GM12892 (cell line): ENCODE results near the gene TMPRSS5.

Source experiments
- POLR2A ChIP-seq: IDR thresholded peaks from 2 replicates; pipeline ENCODE4 v1.6.1; 2011; ENCODE audit warnings: low read depth, low read length, control low read depth
- POLR2AphosphoS5 ChIP-seq: IDR thresholded peaks from 2 replicates; pipeline ENCODE4 v1.6.1; 2011; ENCODE audit warnings: low read depth, low read length, control low read depth
- TAF1 ChIP-seq: IDR thresholded peaks from 2 replicates; pipeline ENCODE4 v1.6.1; 2011; ENCODE audit warnings: low read depth, mild to moderate bottlenecking, control low read depth, low read length, borderline replicate concordance

DNA sequence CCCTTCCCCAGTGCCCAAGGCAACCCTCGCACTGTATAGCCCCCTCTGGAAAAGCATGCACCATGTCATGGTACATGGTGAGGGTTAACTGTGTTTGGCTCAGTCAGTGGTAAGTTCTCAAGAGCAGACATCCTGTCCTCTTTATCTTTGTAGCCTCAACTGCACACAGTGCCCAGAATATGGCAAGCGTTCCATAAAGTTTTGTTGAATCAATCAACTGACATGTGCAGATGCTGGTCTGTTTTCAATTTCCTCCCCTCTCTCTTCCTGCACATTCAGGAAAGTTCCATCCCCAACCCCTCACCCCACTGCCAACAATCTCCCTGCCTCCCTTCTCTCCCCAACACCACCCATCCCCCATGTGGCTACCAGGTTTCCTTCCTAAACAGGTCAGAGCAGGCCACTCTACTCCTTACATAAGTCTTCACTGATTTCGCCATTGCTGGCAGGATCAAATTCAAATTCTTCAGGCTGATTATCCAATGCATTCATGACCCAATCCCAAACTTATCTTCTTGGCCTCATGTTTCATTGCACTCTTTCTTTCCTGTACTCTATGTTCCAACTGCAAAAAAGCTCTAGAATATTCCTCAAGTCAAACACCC lies 15.5 kb upstream of the TMPRSS5 start:
- no peak for TF ChIP-seq POLR2A
- no peak for TF ChIP-seq POLR2AphosphoS5
- TF ChIP-seq TAF1, result no peak
